ENCODE measurements around the gene OR2B6. TPM values are rescaled to one million over a fixed set of nuclear protein-coding genes. Genes with fewer than 3 reads are reported as not detected.

OR2B6 gene
- not detected in 2 replicates for total RNA-seq

GRCh38 chr6:27956941-27957340 lies at the start of gene OR2B6:
TSS of gene OR2B6 (plus strand) at chr6:27957241. CDS start at chr6:27957241, 0 bp downstream.

GRCh38 chr6:27911956-27912446 lies 45.0 kb upstream of the OR2B6 start, which contains the start of gene OR2B2:
TSS of gene OR2B2 (minus strand) at chr6:27912396. CDS start at chr6:27912319, 77 bp downstream.

Other genes with a start within 250 kb of the OR2B6 start
- gene OR2B2, start 44.8 kb upstream of the OR2B6 start, total RNA-seq = not detected in 2 replicates
- 0.26 and 0.44 TPM in 2 replicates for gene ZNF165, start 123.3 kb downstream of the OR2B6 start, total RNA-seq
- 3.5 and 4.1 TPM in 2 replicates for gene ZSCAN16, start 167.4 kb downstream of the OR2B6 start, total RNA-seq
- gene ZKSCAN8, start 184.6 kb downstream of the OR2B6 start, total RNA-seq = 11.2 and 14.3 TPM in 2 replicates

Measured in aortic smooth muscle cell (primary cell).